MM.1S (cell line): Measurements from ENCODE around the gene KSR1.

ENCODE experiments used
- CTCF ChIP-seq: fragments of 300-600 bp; sonication (generic); IDR thresholded peaks from 2 replicates; pipeline ENCODE4 v1.5.1; 2016; ENCODE audit warnings: antibody characterized with exemption, low read length, mixed read lengths
- EZH2 ChIP-seq: fragments of 300-600 bp; sonication (generic); optimal IDR thresholded peaks from 2 replicates; pipeline ENCODE3; 2017; ENCODE audit warnings: low read depth, mild to moderate bottlenecking, antibody characterized with exemption, low read length, mixed read lengths

GRCh38 chr17:27407916-27408864 is 48.1 kb upstream of the KSR1 start:
- no peak for TF ChIP-seq CTCF
- TF ChIP-seq EZH2 = no peak
